ENCODE data around the gene CEP350.
"Not testable (repeated sequence)": the region's sequence is repeated elsewhere in the genome, so short reads cannot be mapped to it uniquely, and the experiment has no call there.

Gene CEP350

GRCh38 chr1:180133193-180133592 is 178.6 kb downstream of the CEP350 start:
- no peak for DNase-seq

GRCh38 chr1:180133688-180134087 is 179.1 kb downstream of the CEP350 start:
- not testable (repeated sequence) for DNase-seq

GRCh38 chr1:180135535-180135934 is 180.9 kb downstream of the CEP350 start:
- DNase-seq: no peak

GRCh38 chr1:180136331-180136967 is 181.8 kb downstream of the CEP350 start:
- DNase-seq: no peak

GRCh38 chr1:180136968-180137356 is 182.4 kb downstream of the CEP350 start:
- no peak for DNase-seq

- DNase-seq: no peak
Measured at GRCh38 chr1:180137776-180138175, 183.2 kb downstream of the CEP350 start.

- no peak for DNase-seq
Measured at GRCh38 chr1:180141381-180141934, 186.8 kb downstream of the CEP350 start.

- no peak for DNase-seq
Measured at GRCh38 chr1:180143359-180143758, 188.7 kb downstream of the CEP350 start.

- DNase-seq: no peak
Measured at GRCh38 chr1:180144659-180145357, 190.2 kb downstream of the CEP350 start.

GRCh38 chr1:180145446-180145845 is 190.8 kb downstream of the CEP350 start:
- no peak for DNase-seq

GRCh38 chr1:180150982-180151381 is 196.4 kb downstream of the CEP350 start:
- no peak for DNase-seq

GRCh38 chr1:180151508-180151907 is 196.9 kb downstream of the CEP350 start:
- no peak for DNase-seq

GRCh38 chr1:180152588-180152987 is 198.0 kb downstream of the CEP350 start:
- no peak for DNase-seq

- no peak for DNase-seq
Measured at GRCh38 chr1:180153032-180153431, 198.4 kb downstream of the CEP350 start.

- no peak for DNase-seq
Measured at GRCh38 chr1:180154003-180154324, 199.4 kb downstream of the CEP350 start.

- peak; percentile 91 for DNase-seq
Measured at GRCh38 chr1:180154325-180155181, 199.9 kb downstream of the CEP350 start, which contains the start of gene QSOX1. QSOX1 (plus strand) TSS chr1:180154869; CDS start chr1:180154908, 39 bp downstream.

- DNase-seq: peak; percentile 47
Measured at GRCh38 chr1:180155182-180155682, 200.6 kb downstream of the CEP350 start.

GRCh38 chr1:180156201-180156600 is 201.6 kb downstream of the CEP350 start:
- DNase-seq: no peak

- no peak for DNase-seq
Measured at GRCh38 chr1:180156631-180157091, 202.1 kb downstream of the CEP350 start.

GRCh38 chr1:180157108-180157507 is 202.5 kb downstream of the CEP350 start:
- no peak for DNase-seq

GRCh38 chr1:180157576-180158057 is 203.0 kb downstream of the CEP350 start:
- DNase-seq: no peak

- DNase-seq: no peak
Measured at GRCh38 chr1:180158149-180159147, 203.8 kb downstream of the CEP350 start.

Data from stimulated activated CD4-positive, alpha-beta T cell treated with anti-CD3 and anti-CD28 coated beads, Interleukin-15, amount 100 ng/mL, for 24 hours (primary cell).